Measurements from ENCODE around the gene PDK2. TPM values are rescaled to one million over a fixed set of nuclear protein-coding genes. Genes with fewer than 3 reads are reported as not detected.
A peak's percentile ranks its signal among the peaks of the same experiment; 100 is the strongest.

The PDK2 gene
- total and polyA plus RNA-seq, 12 donors = 88.1 to 337 (median 225) TPM

- peaks cover 0 to 35% (median 17%) of the 10 kb centered on the region in 9 donors for H3K36me3 ChIP-seq
- H3K4me3 ChIP-seq = peak overlapping the region; percentile 48 to 97 (median 90)
- no peaks in the 10 kb centered on the region for H3K9me3 ChIP-seq
- H3K27ac ChIP-seq = peak overlapping the region; percentile 24 to 96 (median 92)
- no peaks in the 10 kb centered on the region for H3K27me3 ChIP-seq
- intact Hi-C loops (cut with DNase I) = loop anchor here in 9 of 10 donors (1.0 to 10.0 kb wide), 6 partner anchors 37 to 203 kb away; partner anchors contain the start of gene ITGA3 (in 2 of the 9)
- peak; percentile 92 to 93 for DNase-seq
- ATAC-seq = peak; percentile 58 to 91 (median 78)
- TF ChIP-seq, protein P1, sequence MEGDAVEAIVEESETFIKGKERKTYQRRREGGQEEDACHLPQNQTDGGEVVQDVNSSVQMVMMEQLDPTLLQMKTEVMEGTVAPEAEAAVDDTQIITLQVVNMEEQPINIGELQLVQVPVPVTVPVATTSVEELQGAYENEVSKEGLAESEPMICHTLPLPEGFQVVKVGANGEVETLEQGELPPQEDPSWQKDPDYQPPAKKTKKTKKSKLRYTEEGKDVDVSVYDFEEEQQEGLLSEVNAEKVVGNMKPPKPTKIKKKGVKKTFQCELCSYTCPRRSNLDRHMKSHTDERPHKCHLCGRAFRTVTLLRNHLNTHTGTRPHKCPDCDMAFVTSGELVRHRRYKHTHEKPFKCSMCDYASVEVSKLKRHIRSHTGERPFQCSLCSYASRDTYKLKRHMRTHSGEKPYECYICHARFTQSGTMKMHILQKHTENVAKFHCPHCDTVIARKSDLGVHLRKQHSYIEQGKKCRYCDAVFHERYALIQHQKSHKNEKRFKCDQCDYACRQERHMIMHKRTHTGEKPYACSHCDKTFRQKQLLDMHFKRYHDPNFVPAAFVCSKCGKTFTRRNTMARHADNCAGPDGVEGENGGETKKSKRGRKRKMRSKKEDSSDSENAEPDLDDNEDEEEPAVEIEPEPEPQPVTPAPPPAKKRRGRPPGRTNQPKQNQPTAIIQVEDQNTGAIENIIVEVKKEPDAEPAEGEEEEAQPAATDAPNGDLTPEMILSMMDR (IDR thresholded peaks at IDR 0.05) = peak; percentile 91 to 98 (median 95)
- 0% methylated on average over 21 of the region's 21 CpGs for WGBS, 2 donors
- H3K4me1 ChIP-seq = peaks cover 8 to 46% (median 39%) of the 10 kb centered on the region in 9 donors
Measured at GRCh38 chr17:50094243-50094752, 853 bp upstream of the PDK2 start.

DNA sequence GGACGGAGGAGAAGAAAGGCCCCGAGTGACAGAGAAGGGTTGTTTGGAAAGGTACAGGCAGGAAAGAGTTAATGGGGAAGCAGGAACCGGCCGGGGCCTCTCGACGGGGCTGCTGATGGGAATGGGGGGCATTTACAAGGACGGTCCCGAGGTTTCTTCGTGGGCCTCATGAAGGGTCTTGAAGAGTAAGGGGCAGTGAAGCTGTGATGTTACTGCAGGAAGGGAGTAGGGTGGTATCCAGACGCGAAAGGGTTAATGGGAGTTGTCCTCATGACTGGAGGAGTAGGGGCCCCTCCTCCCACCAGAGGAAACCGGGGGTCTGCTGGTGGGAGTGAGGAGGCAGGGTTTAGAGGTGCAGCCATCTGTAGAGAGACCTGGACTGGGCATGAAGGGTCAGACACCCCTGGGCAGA is 481 bp downstream of the PDK2 start:
- WGBS, 2 donors = 0 to 1% methylated on average over 12 of the region's 12 CpGs
- Histone ChIP-seq H3K4me3 (peak overlapping the region; percentile 63 to 97 (median 93)), H3K4me1 (peaks cover 13 to 60% (median 48%) of the 10 kb centered on the region in 9 donors), H3K9me3 (no peaks in the 10 kb centered on the region), H3K27me3 (no peaks in the 10 kb centered on the region), H3K27ac (peak overlapping the region; percentile 66 to 96 (median 92)), H3K36me3 (peaks cover 0 to 38% (median 25%) of the 10 kb centered on the region in 9 donors)
- peak in 3 of 8 donors; percentile 0 to 28 (median 2) for ATAC-seq
- TF ChIP-seq, protein P1 (IDR thresholded peaks at IDR 0.05) = no peak
- intact Hi-C loops (cut with DNase I) = loop anchor here in 6 of 10 donors (1.0 to 10.0 kb wide), 5 partner anchors 55 to 201 kb away; partner anchors contain the start of gene PPP1R9B (in 2 of the 6)
- DNase-seq = no peak

GRCh38 chr17:50096092-50096491 is 941 bp downstream of the PDK2 start:
- DNase-seq = no peak
- WGBS, 2 donors = 11 to 27% methylated on average over 6 of the region's 6 CpGs
- H3K4me1 ChIP-seq = peaks cover 17 to 64% (median 52%) of the 10 kb centered on the region in 9 donors
- H3K36me3 ChIP-seq = peaks cover 0 to 41% (median 30%) of the 10 kb centered on the region in 9 donors
- peak in 4 of 8 donors; percentile 0 to 29 (median 2) for ATAC-seq
- TF ChIP-seq, protein P1 (IDR thresholded peaks at IDR 0.05) = no peak
- no peaks in the 10 kb centered on the region for H3K27me3 ChIP-seq
- H3K27ac ChIP-seq = peak overlapping the region; percentile 66 to 96 (median 92)
- intact Hi-C loops (cut with DNase I) = loop anchor here in 4 of 10 donors (5.0 to 10.0 kb wide), 3 partner anchors 56 to 199 kb away; partner anchors contain the start of gene PPP1R9B (in 1 of the 4)
- no peaks in the 10 kb centered on the region for H3K9me3 ChIP-seq
- H3K4me3 ChIP-seq = peak overlapping the region; percentile 63 to 97 (median 93)

DNA sequence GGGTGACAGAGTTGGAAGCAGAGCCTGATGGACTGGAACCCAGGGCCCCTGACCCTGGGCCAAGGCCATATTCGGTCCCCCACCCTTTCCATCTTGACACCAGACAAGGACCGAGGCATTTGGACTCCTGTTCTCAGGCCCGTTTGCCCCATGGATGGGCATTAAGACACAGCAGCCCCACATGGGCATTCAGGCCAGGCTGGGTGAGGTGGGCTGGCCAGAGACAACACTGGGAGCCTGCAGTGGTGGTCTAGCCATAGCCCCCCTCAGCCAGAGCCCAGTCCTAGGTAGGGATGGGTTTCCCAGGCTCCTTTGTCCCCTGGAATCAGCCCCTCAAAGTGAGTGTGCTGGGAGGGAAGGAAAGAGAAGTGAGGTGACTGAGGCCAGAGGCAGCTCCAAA is 1.6 kb downstream of the PDK2 start:
- DNase-seq (no peak), ATAC-seq (no peak)
- WGBS, 2 donors = 62 to 63% methylated on average over 3 of the region's 3 CpGs
- peaks cover 21 to 69% (median 52%) of the 10 kb centered on the region in 9 donors for H3K4me1 ChIP-seq
- TF ChIP-seq, protein P1 (IDR thresholded peaks at IDR 0.05) = no peak
- H3K4me3 ChIP-seq = peak overlapping the region in 9 of 10 donors; percentile 63 to 97 (median 93)
- H3K9me3 ChIP-seq = no peaks in the 10 kb centered on the region
- H3K36me3 ChIP-seq = peaks cover 0 to 48% (median 30%) of the 10 kb centered on the region in 9 donors
- intact Hi-C loops (cut with DNase I) = loop anchor here in 4 of 10 donors (5.0 to 10.0 kb wide), 3 partner anchors 56 to 198 kb away; partner anchors contain the start of gene PPP1R9B (in 1 of the 4)
- peak overlapping the region in 9 of 10 donors; percentile 10 to 96 (median 93) for H3K27ac ChIP-seq
- no peaks in the 10 kb centered on the region for H3K27me3 ChIP-seq

All from heart right ventricle (tissue), 16 donors.